B cell (primary cell): ENCODE data around the gene IL1A. TPM values are rescaled to one million over a fixed set of nuclear protein-coding genes. Genes with fewer than 3 reads are reported as not detected.

Experiments
- ATAC-seq: fragments of 200-7000 bp; cut with Tn5 transposase; one replicate; pipeline ENCODE4 v1.10.0; 2021; ENCODE audit warnings: low read depth, mild to moderate bottlenecking, moderate number of reproducible peaks, moderate library complexity
- CTCF ChIA-PET: fragments of 350-600 bp; sonication (Branson Sonifier 250); formaldehyde crosslinking; loops from one replicate; lab custom pipeline; 2021; ENCODE audit warnings: antibody characterized with exemption, inconsistent platforms; lab: Charles Lee
- POLR2A ChIA-PET: fragments of 350-600 bp; sonication (Branson Sonifier 250); formaldehyde crosslinking; loops from one replicate; lab custom pipeline; 2021; ENCODE audit warnings: antibody characterized with exemption; lab: Charles Lee
- DNase-seq: peaks from one replicate; pipeline ENCODE4 v3.0.0; 2013
- H2AFZ ChIP-seq: 2 replicates; pipeline ENCODE4 v1.6.1; 2012; ENCODE audit warnings: mild to moderate bottlenecking, low read depth, low read length; ENCODE audit not compliant: insufficient read depth, poor library complexity, severe bottlenecking
- H3K27ac ChIP-seq, 2 donors: 1 replicate in 1 of 2; 2 replicates in 1 of 2; pipeline ENCODE4 v1.5.1; 2012 to 2013; ENCODE audit warnings: low read length in 2 of 2, mild to moderate bottlenecking in 2 of 2, moderate library complexity in 1 of 2
- H3K27me3 ChIP-seq, 4 experiments: fragments of 200-600 bp in 1 of 4; sonication (generic) in 1 of 4; replicated peaks in 1 of 4; 1 replicate in 2 of 4; 2 replicates in 2 of 4; pipeline versions ENCODE4 v1.6.1 to v1.7.0; 2013 to 2016; ENCODE audit warnings: low read length in 3 of 4, mild to moderate bottlenecking in 2 of 4, mixed read lengths in 1 of 4, moderate library complexity in 1 of 4; ENCODE audit not compliant: insufficient read depth in 4 of 4, control insufficient read depth in 3 of 4; ENCODE audit errors: control extremely low read depth in 1 of 4
- H3K36me3 ChIP-seq, 2 experiments: replicated peaks in 1 of 2; 1 replicate in 1 of 2; 2 replicates in 1 of 2; pipeline versions ENCODE4 v1.6.1 to v1.7.1; 2013; ENCODE audit warnings: low read length in 1 of 2; ENCODE audit not compliant: insufficient read depth in 2 of 2, control insufficient read depth in 1 of 2; ENCODE audit errors: control extremely low read depth in 1 of 2, extremely low read depth in 1 of 2
- H3K4me1 ChIP-seq, 2 donors: fragments of 200-600 bp in 1 of 2; sonication (generic) in 1 of 2; 1 replicate in 1 of 2; 2 replicates in 1 of 2; pipeline versions ENCODE4 v1.5.1 to v1.6.1; 2013 to 2017; ENCODE audit warnings: low read length in 2 of 2; ENCODE audit not compliant: control insufficient read depth in 2 of 2, insufficient read depth in 2 of 2
- H3K4me2 ChIP-seq: replicated peaks from 2 replicates; pipeline ENCODE3; 2012; ENCODE audit warnings: mild to moderate bottlenecking, low read depth, low read length; ENCODE audit not compliant: poor library complexity, severe bottlenecking
- H3K4me3 ChIP-seq, 5 experiments: fragments of 200-600 bp in 1 of 5; sonication (generic) in 1 of 5; 1 replicate in 3 of 5; 2 replicates in 2 of 5; pipeline versions ENCODE4 v1.5.1 to v1.7.0; 2011 to 2016; ENCODE audit warnings: low read length in 4 of 5, mild to moderate bottlenecking in 4 of 5, low read depth in 2 of 5, control low read depth in 1 of 5, moderate library complexity in 1 of 5; ENCODE audit not compliant: insufficient read depth in 1 of 5; ENCODE audit errors: control extremely low read depth in 1 of 5, extremely low read depth in 1 of 5
- H3K79me2 ChIP-seq: fragments of 200-600 bp; sonication (generic); one replicate; pipeline ENCODE4 v1.6.0; 2016; ENCODE audit warnings: low read length; ENCODE audit not compliant: control insufficient read depth, insufficient read depth
- H3K9ac ChIP-seq: fragments of 200-600 bp; sonication (generic); 2 replicates; pipeline ENCODE4 v1.6.1; 2017; ENCODE audit warnings: mild to moderate bottlenecking, low read length, moderate library complexity
- H3K9me3 ChIP-seq, 3 donors: one replicate each; pipeline versions ENCODE4 v1.6.1 to v1.7.1; 2013; ENCODE audit warnings: low read length in 2 of 3; ENCODE audit not compliant: control insufficient read depth in 2 of 3, insufficient read depth in 1 of 3; ENCODE audit errors: control extremely low read depth in 1 of 3
- H4K20me1 ChIP-seq: 2 replicates; pipeline ENCODE4 v1.6.0; 2012; ENCODE audit warnings: mild to moderate bottlenecking, low read length; ENCODE audit not compliant: insufficient read depth, control insufficient read depth, poor library complexity, severe bottlenecking
- H3K27ac Mint-ChIP-seq: one replicate; pipeline ENCODE4 v1.8.0; 2021; ENCODE audit warnings: mixed read lengths
- H3K27me3 Mint-ChIP-seq: one replicate; pipeline ENCODE4 v1.8.0; 2021; ENCODE audit warnings: mixed read lengths
- H3K4me1 Mint-ChIP-seq: one replicate; pipeline ENCODE4 v1.8.0; 2021; ENCODE audit warnings: mixed read lengths
- H3K4me3 Mint-ChIP-seq: one replicate; pipeline ENCODE4 v1.8.0; 2021; ENCODE audit warnings: mixed read lengths
- H3K9me3 Mint-ChIP-seq: one replicate; pipeline ENCODE4 v1.8.0; 2022; ENCODE audit warnings: mixed read lengths; ENCODE audit not compliant: insufficient read depth
- CTCF ChIP-seq: fragments of 200-600 bp; IDR thresholded peaks from one replicate; pipeline ENCODE4 v1.8.0; 2022; ENCODE audit warnings: antibody characterized with exemption, mild to moderate bottlenecking
- EZH2 ChIP-seq: IDR thresholded peaks from 2 replicates; pipeline ENCODE4 v1.6.1; 2012; ENCODE audit warnings: borderline replicate concordance, low read depth, mild to moderate bottlenecking, moderate library complexity, low read length; ENCODE audit not compliant: insufficient read depth, poor library complexity, severe bottlenecking
- WGBS: methylation state at CpG from one replicate; pipeline ENCODE4 v1.1.5; 2013; ENCODE audit warnings: missing lambda C conversion rate; ENCODE audit not compliant: insufficient coverage; 5-methylcytosine and 5-hydroxymethylcytosine counted together
- intact Hi-C: fragments of 100-400 bp; cut with micrococcal nuclease; formaldehyde crosslinking; loops from one replicate; pipeline ENCODE4 v1.10.0; 2022
- polyA plus RNA-seq: library from polyadenylated mRNA; depleted of rRNA; stranded (reverse); fragments of >200 nt; gene quantifications from 2 replicates; pipeline ENCODE4 v1.2.3, GENCODE V29; 2012
- total RNA-seq, 2 donors: library from RNA; stranded (reverse); fragments of 120-200 nt in 1 of 2; gene quantifications; 1 replicate in 1 of 2; 2 replicates in 1 of 2; pipeline versions ENCODE4 v1.2.3 to v1.2.4, GENCODE V29; 2013 to 2022

Gene IL1A
- total and polyA plus RNA-seq, 2 donors (not counting 1 experiment from before 2014, with no cell fraction given): 0.15 TPM; not detected in 1

GRCh38 chr2:112807233-112807807 is 23.0 kb upstream of the IL1A start:
- H3K27me3 ChIP-seq: no peaks in the 10 kb centered on the region

More at GRCh38 chr2:112807233-112807807, 23.0 kb upstream of the IL1A start:
- ATAC-seq (no peak), DNase-seq (no peak)
- H3K9ac ChIP-seq: no peak overlapping the region
- H3K4me3 ChIP-seq: no peak overlapping the region
- intact Hi-C loops: no loop called here
- H3K27ac ChIP-seq: no peak overlapping the region
- no peaks in the 10 kb centered on the region for H3K27me3 Mint-ChIP-seq
- POLR2A ChIA-PET: no interaction called here
- no peaks in the 10 kb centered on the region for H4K20me1 ChIP-seq
- no peaks in the 10 kb centered on the region for H3K79me2 ChIP-seq
- H3K4me1 Mint-ChIP-seq: peaks cover 18% of the 10 kb centered on the region
- H3K27ac Mint-ChIP-seq: no peak overlapping the region
- no peak overlapping the region for H3K4me2 ChIP-seq
- no peak for TF ChIP-seq CTCF
- no peak for TF ChIP-seq EZH2
- peaks cover 6% of the 10 kb centered on the region for H3K9me3 Mint-ChIP-seq
- 100% methylated on average over 1 of the region's 3 CpGs for WGBS
- H3K4me1 ChIP-seq: peaks cover 9 to 14% of the 10 kb centered on the region in 2 donors
- no peaks in the 10 kb centered on the region for H3K36me3 ChIP-seq
- H3K9me3 ChIP-seq: peaks cover 0 to 4% (median 2%) of the 10 kb centered on the region in 3 donors
- H3K4me3 Mint-ChIP-seq: no peak overlapping the region
- CTCF ChIA-PET: no interaction called here
- H2AFZ ChIP-seq: no peak overlapping the region
